ENCODE measurements around the gene ABCA8.

DNA sequence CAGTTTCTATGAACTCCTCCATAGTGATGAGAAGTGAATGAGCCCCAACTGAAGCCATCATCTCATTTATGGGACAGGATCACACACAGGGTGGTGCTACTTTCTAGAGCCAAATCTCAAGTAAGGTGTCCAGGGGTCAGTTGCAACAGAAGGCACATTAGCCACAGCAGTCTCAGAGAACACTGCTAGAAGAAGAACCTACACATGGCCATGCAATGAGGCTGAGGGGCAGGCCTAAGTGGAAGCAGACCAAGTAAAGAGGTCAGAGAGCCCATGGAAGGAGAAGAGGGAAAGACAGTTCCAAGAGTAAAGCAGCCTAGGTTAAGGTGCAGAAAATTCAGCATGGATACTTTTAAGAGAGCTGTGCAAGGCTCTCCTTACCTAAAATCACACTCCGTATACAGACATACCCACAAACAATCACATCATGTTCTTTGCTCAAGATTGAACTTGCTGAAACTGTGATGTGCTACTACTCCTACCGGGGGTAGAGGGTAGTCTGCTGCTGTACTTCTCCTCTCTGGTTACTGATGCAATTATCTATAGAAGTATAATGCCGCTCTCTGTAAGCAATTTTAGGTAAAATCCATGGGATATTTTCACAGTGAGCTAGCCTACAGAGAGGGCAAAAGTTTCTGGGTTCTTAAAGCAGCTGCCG is 1.7 kb downstream of the ABCA8 start:
- TF ChIP-seq ZNF114 (CRISPR knock-in tag; IDR thresholded peaks at IDR 0.05) (no peak), CTCF (conservative IDR thresholded peaks at IDR 0.05; ENCODE audit: low read depth in 2 of 2) (no peak), JUNB (IDR thresholded peaks at IDR 0.05; ENCODE audit: unreplicated experiment) (no peak)

All from GM23338 (cell line).